ENCODE data around the gene SELP.

Gene SELP

DNA sequence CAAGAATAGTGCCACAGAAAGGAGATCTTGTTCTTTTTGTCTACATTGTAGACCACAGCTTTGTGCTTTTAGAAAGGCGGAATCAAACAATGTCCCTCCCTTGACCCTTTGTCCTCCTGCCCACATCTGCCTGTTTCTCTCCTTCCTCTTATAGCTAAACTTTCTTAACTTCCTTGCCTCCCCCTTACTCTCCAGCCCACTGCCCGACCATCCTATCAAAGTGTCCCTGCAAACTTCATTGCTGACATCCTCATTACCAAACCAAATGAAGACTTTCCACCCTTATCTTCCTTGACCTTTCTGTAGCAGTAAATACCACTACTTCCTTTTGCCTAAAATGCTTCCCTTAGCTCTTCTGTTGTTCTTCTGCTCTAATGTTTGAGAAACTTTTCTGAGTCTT, 5.0 kb downstream of the SELP start:
- no peak overlapping the region for H3K9ac ChIP-seq

DNA sequence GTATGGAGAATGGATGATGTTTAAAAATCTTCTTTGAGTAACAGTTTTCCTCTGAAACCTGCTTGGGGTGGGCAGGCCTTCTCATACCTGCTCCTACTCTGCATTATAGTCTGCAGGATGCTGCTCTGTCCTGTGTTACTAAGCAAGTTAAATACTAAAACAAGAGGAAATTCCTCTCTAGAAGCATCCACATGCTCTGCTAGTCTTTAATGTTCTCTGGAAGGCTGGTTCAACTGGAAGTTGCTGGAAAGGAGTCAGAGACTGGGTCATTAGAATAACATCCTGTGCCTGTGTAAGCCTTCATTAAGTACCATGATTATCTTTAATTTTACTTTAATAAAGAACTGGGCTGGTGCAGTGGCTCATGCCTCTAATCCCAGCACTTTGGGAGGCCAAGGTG, 5.8 kb downstream of the SELP start:
- H3K9me3 ChIP-seq (replicated peaks in 1 of 11) = no peaks in the 10 kb centered on the region
- no peak overlapping the region for H3K4me2 ChIP-seq
- peaks cover 0 to 19% (median 0%) of the 10 kb centered on the region in 10 experiments; a peak in 6 of 20 replicates for H3K4me1 ChIP-seq
- no peak overlapping the region for H3K27ac ChIP-seq
- H3K36me3 ChIP-seq = no peaks in the 10 kb centered on the region
- no peak overlapping the region for H3K4me3 ChIP-seq
- no peak overlapping the region for H3K9ac ChIP-seq
- no peaks in the 10 kb centered on the region for H3K27me3 ChIP-seq
- no peaks in the 10 kb centered on the region for H4K20me1 ChIP-seq
- TF ChIP-seq Cebpa-rat (IDR thresholded peaks at IDR 0.05) = no peak

More for the DNA sequence above, 5.0 kb downstream of the SELP start:
- peaks cover 0 to 19% (median 0%) of the 10 kb centered on the region in 10 experiments; a peak in 6 of 20 replicates for H3K4me1 ChIP-seq
- H4K20me1 ChIP-seq = no peaks in the 10 kb centered on the region
- no peak overlapping the region for H3K27ac ChIP-seq
- no peaks in the 10 kb centered on the region for H3K27me3 ChIP-seq
- H3K4me2 ChIP-seq = peak overlapping the region in 3 of 11 experiments; percentile 7 to 27 (median 22); a peak in 2 of 22 replicates
- no peak for TF ChIP-seq Cebpa-rat (IDR thresholded peaks at IDR 0.05)
- no peaks in the 10 kb centered on the region for H3K9me3 ChIP-seq (replicated peaks in 1 of 11)
- no peaks in the 10 kb centered on the region for H3K36me3 ChIP-seq
- no peak overlapping the region for H3K4me3 ChIP-seq

DNA sequence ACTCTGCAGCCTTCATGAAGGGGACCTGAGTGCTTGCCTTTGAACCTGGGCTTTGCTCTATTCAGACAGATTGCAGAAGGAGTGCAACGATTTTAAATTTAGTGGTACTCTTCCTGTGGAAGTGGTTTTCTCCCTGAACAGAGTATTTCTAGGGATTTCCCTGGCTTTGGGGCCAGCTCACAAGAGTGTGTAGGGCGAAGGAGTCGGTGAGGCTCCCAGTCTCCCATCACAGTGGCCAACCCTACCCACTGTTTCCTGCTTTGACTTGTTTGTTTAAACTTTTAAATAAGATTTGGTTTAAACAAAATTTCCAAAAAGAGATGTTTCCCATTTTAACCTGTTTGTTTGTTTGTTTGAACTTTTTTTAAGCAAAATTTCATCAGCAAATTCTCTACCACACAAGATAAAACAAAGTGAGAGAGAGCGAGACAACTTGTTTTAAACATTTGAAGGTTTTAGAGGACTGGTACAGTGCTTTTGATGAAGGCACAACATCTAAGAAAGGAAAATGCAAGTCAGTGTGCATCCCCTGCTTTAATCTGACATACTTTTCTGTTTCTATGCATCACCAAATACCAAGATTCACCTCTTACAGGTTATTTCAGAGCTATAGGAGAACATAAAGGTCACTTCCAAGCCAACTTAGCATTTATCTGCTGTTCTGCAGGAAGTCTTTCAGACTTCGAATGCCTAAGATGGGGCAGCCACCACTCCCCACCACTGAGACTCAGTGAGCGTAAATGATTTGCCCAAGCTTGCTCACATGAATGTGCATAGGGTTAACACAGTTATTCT, 6.6 kb downstream of the SELP start:
- Histone ChIP-seq H3K9me3 (replicated peaks in 1 of 11) (no peaks in the 10 kb centered on the region), H3K27ac (no peak overlapping the region)

DNA sequence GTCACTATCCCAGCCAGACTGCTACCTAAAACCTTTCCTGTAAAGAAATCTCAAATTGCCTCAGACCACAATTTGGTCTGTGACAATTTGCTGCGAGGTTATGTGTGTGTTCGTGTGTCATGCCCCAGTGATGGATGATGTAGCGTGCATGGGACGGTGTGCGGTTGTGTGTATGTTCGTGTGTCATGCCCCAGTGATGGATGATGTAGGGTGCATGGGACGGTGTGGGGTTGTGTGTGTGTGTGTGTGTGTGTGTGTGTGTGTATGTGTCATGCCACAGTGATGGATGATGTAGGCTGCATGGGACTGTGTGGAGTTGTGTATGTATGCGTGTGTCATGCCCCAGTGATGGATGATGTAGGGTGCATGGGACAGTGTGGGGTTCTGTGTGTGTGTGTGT, 9.4 kb downstream of the SELP start:
- no peak overlapping the region for H3K4me3 ChIP-seq
- H3K9me3 ChIP-seq (replicated peaks in 1 of 11) = no peaks in the 10 kb centered on the region
- no peak overlapping the region for H3K27ac ChIP-seq
- peaks cover 0 to 16% (median 0%) of the 10 kb centered on the region in 10 experiments; a peak in 5 of 20 replicates for H3K4me1 ChIP-seq
- no peak for TF ChIP-seq Cebpa-rat (IDR thresholded peaks at IDR 0.05)
- no peaks in the 10 kb centered on the region for H3K36me3 ChIP-seq
- H3K4me2 ChIP-seq = no peak overlapping the region
- no peaks in the 10 kb centered on the region for H3K27me3 ChIP-seq
- no peak overlapping the region for H3K9ac ChIP-seq
- H4K20me1 ChIP-seq = no peaks in the 10 kb centered on the region

More for the DNA sequence above, 6.6 kb downstream of the SELP start:
- Histone ChIP-seq H3K4me1 (peaks cover 0 to 17% (median 0%) of the 10 kb centered on the region in 10 experiments; a peak in 5 of 20 replicates), H3K4me2 (peak overlapping the region in 3 of 11 experiments; percentile 18 to 36 (median 21); a peak in 1 of 22 replicates), H3K9ac (no peak overlapping the region), H3K4me3 (no peak overlapping the region), H3K36me3 (no peaks in the 10 kb centered on the region), H4K20me1 (no peaks in the 10 kb centered on the region), H3K27me3 (no peaks in the 10 kb centered on the region)
- no peak for TF ChIP-seq Cebpa-rat (IDR thresholded peaks at IDR 0.05)

DNA sequence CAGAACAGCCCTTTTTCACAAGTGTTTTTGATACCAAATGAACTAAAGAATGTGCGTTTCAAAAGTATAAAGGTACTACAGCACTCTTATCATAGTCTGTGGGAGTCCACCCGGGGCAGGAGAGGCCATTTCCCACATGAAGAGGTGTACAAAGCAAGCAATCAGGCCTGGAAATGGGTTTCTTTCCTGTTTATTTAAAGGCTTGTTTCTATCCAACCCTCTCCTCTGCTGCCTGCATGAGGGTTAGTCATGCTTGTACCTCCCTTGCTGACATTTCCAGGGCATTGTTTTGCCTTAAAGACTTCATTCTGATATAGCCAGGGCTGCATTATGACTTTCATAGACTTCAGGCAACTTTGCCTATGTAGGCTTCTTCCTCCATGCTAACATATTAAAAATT, 11.6 kb downstream of the SELP start:
- Histone ChIP-seq H3K27me3 (no peaks in the 10 kb centered on the region), H3K9me3 (replicated peaks in 1 of 11) (no peaks in the 10 kb centered on the region), H3K4me3 (no peak overlapping the region), H3K9ac (no peak overlapping the region), H3K36me3 (no peaks in the 10 kb centered on the region), H3K4me2 (no peak overlapping the region), H3K4me1 (peaks cover 0 to 6% (median 0%) of the 10 kb centered on the region in 10 experiments; a peak in 4 of 20 replicates), H4K20me1 (no peaks in the 10 kb centered on the region), H3K27ac (no peak overlapping the region)
- TF ChIP-seq Cebpa-rat (IDR thresholded peaks at IDR 0.05) = no peak

DNA sequence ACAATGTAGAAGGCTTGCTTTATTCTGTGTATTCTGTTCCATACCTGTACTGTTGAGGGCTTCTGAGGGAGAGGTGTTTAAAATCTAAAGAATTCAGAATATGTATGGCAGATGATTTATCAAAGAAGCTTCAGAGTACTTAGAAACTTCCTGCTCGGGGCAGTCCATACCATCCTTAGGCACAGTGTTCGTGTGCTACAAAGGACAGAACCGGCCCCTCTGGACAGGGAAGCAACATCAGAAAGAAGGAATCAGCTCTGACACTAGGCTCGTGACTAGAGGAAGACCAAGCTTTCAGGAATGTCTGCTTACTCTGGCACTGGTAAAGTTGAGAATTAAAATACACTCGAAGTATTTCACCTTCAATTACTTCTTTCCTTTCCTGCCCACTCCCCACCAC, 14.1 kb downstream of the SELP start:
- H4K20me1 ChIP-seq = no peaks in the 10 kb centered on the region
- H3K4me1 ChIP-seq = 0 out of 20 replicates have a peak, but pooled peaks cover 0 to 6% (median 0%) of the 10 kb centered on the region in 10 experiments
- no peaks in the 10 kb centered on the region for H3K27me3 ChIP-seq
- H3K36me3 ChIP-seq = no peaks in the 10 kb centered on the region
- H3K4me2 ChIP-seq = no peak overlapping the region
- TF ChIP-seq Cebpa-rat (IDR thresholded peaks at IDR 0.05) = no peak
- H3K9ac ChIP-seq = no peak overlapping the region
- no peak overlapping the region for H3K4me3 ChIP-seq
- H3K9me3 ChIP-seq (replicated peaks in 1 of 11) = no peaks in the 10 kb centered on the region
- no peak overlapping the region for H3K27ac ChIP-seq

DNA sequence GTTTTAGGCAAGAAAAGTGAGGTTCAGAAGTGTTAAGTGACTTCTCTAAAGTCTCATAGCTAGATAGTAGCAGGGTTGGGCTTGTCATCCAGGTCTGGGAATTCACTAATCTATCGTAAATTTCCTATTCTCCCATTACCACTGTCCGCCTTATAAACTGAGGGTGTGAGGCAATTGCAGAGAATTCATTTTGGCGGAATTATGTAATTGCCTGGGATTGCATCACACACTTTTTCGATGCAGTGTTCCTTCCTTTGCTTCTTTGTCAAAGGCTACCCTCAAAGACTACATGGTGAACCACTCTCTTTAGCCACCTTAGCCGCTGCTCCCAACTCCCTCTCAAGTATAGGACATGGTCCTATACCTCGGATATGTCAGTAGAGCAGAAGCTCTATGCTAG, 19.1 kb downstream of the SELP start:
- Histone ChIP-seq H3K27ac (no peak overlapping the region), H3K9ac (no peak overlapping the region), H3K4me1 (peaks cover 0 to 21% (median 2%) of the 10 kb centered on the region in 10 experiments; a peak in 8 of 20 replicates), H3K27me3 (no peaks in the 10 kb centered on the region), H3K9me3 (replicated peaks in 1 of 11) (peaks cover 0 to 8% (median 0%) of the 10 kb centered on the region in 11 experiments; a peak in 2 of 22 replicates), H3K4me3 (no peak overlapping the region), H3K4me2 (no peak overlapping the region; a peak in 1 of 22 replicates), H4K20me1 (no peaks in the 10 kb centered on the region), H3K36me3 (no peaks in the 10 kb centered on the region)
- TF ChIP-seq Cebpa-rat (IDR thresholded peaks at IDR 0.05) = no peak

DNA sequence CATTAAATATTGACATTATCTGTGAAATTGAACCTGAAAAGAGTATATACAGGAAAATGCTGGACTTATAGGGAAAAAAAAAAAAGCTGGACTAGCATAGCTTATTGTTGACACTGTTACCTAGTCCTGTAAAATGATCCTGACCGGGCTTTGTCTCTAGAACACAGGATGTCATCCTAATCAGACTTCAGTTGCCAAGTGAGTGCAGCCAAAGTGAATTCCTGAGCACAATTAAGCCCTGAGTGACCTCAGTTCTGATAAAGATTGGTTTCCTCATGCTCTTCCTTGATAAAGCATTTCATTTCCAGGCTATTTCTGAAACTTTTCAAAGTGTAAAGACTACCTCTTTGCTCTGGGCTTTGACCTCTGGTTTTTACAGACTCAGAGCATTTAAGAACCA, 19.8 kb downstream of the SELP start:
- H3K9ac ChIP-seq = no peak overlapping the region
- no peaks in the 10 kb centered on the region for H4K20me1 ChIP-seq
- H3K36me3 ChIP-seq = no peaks in the 10 kb centered on the region
- no peaks in the 10 kb centered on the region for H3K27me3 ChIP-seq
- no peak for TF ChIP-seq Cebpa-rat (IDR thresholded peaks at IDR 0.05)
- H3K4me1 ChIP-seq = peaks cover 0 to 29% (median 8%) of the 10 kb centered on the region in 10 experiments; a peak in 16 of 20 replicates
- no peak overlapping the region for H3K4me2 ChIP-seq
- H3K9me3 ChIP-seq (replicated peaks in 1 of 11) = peaks cover 0 to 9% (median 0%) of the 10 kb centered on the region in 11 experiments; a peak in 2 of 22 replicates
- no peak overlapping the region for H3K4me3 ChIP-seq
- no peak overlapping the region for H3K27ac ChIP-seq

DNA sequence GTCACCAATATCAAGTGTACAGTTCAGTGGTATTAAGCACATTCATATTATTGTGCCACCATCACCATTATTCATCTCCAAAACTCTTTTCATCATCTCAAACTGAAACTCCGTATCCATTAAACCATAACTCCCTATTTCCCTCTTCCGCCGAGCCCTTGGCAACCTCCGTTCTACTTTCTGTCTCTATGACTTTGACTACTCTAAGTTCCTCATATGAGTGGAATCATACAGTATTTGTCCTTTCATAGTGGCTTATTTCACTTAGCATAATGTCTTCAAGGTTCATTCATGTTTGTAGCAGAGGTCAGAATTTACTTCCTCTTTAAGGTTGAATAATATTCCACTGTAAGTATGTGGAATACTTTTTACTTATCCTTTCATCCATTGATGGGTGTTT, 21.7 kb downstream of the SELP start:
- TF ChIP-seq Cebpa-rat (IDR thresholded peaks at IDR 0.05) = no peak
- Histone ChIP-seq H3K4me1 (peaks cover 6 to 44% (median 22%) of the 10 kb centered on the region in 10 experiments; a peak in 18 of 20 replicates), H3K27ac (no peak overlapping the region), H4K20me1 (no peaks in the 10 kb centered on the region), H3K27me3 (no peaks in the 10 kb centered on the region), H3K36me3 (no peaks in the 10 kb centered on the region), H3K4me3 (no peak overlapping the region), H3K9me3 (replicated peaks in 1 of 11) (peaks cover 0 to 16% (median 0%) of the 10 kb centered on the region in 11 experiments; a peak in 5 of 22 replicates), H3K4me2 (no peak overlapping the region), H3K9ac (no peak overlapping the region)

Data from BLaER1 treated with 17β-estradiol and CSF1 and Interleukin-3, amounts not matched to agents 10 nM and 100 nM (cell line).